ENCODE data around the gene TTLL12. TPM values are rescaled to one million over a fixed set of nuclear protein-coding genes. Genes with fewer than 3 reads are reported as not detected.

TTLL12 gene
- total and polyA plus RNA-seq, 2 of the 8 experiments (the other 6 are each of a cell fraction or from before 2014, with no cell fraction given): 101 to 124 TPM

GRCh38 chr22:43200031-43200430 lies 13.1 kb upstream of the TTLL12 start:
- H4K5ac ChIP-seq (ENCODE audit: insufficient read length, low read depth, low read length): no peak overlapping the region
- H2BK15ac ChIP-seq (ENCODE audit: low read length): no peak overlapping the region
- H3K23ac ChIP-seq (ENCODE audit: insufficient read length): no peak overlapping the region
- POLR2A ChIA-PET (ENCODE audit: partially characterized antibody): interaction anchor here (0.6 kb wide), 1 partner anchor 147 kb away, joined by 3 read pairs; no protein-coding TSS in a partner anchor
- H2BK20ac ChIP-seq (ENCODE audit: low read length): no peak overlapping the region
- H3K18ac ChIP-seq (ENCODE audit: extremely low read depth, low read length): no peak overlapping the region
- FAIRE-seq (no peak), DNase-seq (ENCODE audit: low read depth in 1 of 2, low spot score in 2 of 2) (no peak)
- H3K4ac ChIP-seq (replicated peaks; ENCODE audit: insufficient read length, low read depth, low read length): no peak overlapping the region
- H4K91ac ChIP-seq (replicated peaks; ENCODE audit: insufficient read length, low read length): no peak overlapping the region
- CTCF ChIA-PET (ENCODE audit: partially characterized antibody): interaction anchor here (0.8 to 6.1 kb wide), 9 partner anchors 11 to 124 kb away, joined by 3 to 42 read pairs (median 4); no protein-coding TSS in a partner anchor
- H3K27ac ChIP-seq (ENCODE audit: low read depth, low read length): no peak overlapping the region
- H3K56ac ChIP-seq (replicated peaks; ENCODE audit: insufficient read length, low read depth, low read length): no peak overlapping the region
- H3K27me3 ChIP-seq (replicated peaks in 1 of 4; ENCODE audit: control insufficient read depth in 3 of 4, extremely low read depth in 1 of 4, insufficient read depth in 3 of 4, low read length in 3 of 4): no peaks in the 10 kb centered on the region
- no peaks in the 10 kb centered on the region for H4K20me1 ChIP-seq (replicated peaks in 1 of 2; ENCODE audit: control insufficient read depth in 1 of 2, insufficient read depth in 2 of 2, low read length in 2 of 2)
- H3K4me1 ChIP-seq (replicated peaks in 1 of 4; ENCODE audit: control insufficient read depth in 3 of 4, insufficient read depth in 4 of 4, low read length in 3 of 4): peaks cover 2 to 11% (median 4%) of the 10 kb centered on the region in 4 experiments; a peak in 6 of 7 replicates
- no peak overlapping the region for H2BK5ac ChIP-seq (ENCODE audit: low read depth, low read length)
- H2BK12ac ChIP-seq (ENCODE audit: low read depth, low read length): no peak overlapping the region
- H3K9ac ChIP-seq (replicated peaks in 1 of 4; ENCODE audit: extremely low read depth in 1 of 4, low read depth in 3 of 4, low read length in 3 of 4): no peak overlapping the region
- no peak overlapping the region for H3K4me3 ChIP-seq (ENCODE audit: extremely low read depth in 1 of 4, insufficient read depth in 2 of 4, low read depth in 3 of 4, low read length in 4 of 4)
- H2BK120ac ChIP-seq (replicated peaks; ENCODE audit: low read depth, low read length): no peak overlapping the region
- H3K79me2 ChIP-seq (ENCODE audit: control insufficient read depth in 1 of 2, insufficient read depth in 2 of 2, low read length in 2 of 2): no peaks in the 10 kb centered on the region
- 83% methylated on average over 17 of the region's 17 CpGs; no CpG with 5 or more reads in 1 of the 2 experiments for WGBS, 2 experiments (ENCODE audit: extremely low coverage in 1 of 2, insufficient coverage in 1 of 2, insufficient read length in 1 of 2, insufficient replicate concordance in 2 of 2, low coverage in 1 of 2, low lambda C conversion rate in 2 of 2, missing lambda C conversion rate in 1 of 2)
- H2AFZ ChIP-seq (ENCODE audit: low read length): no peak overlapping the region
- H3K4me2 ChIP-seq (ENCODE audit: insufficient read depth in 1 of 2, low read depth in 2 of 2, low read length in 2 of 2): no peak overlapping the region
- no peaks in the 10 kb centered on the region for H3K79me1 ChIP-seq (ENCODE audit: low read depth, low read length)
- H3K14ac ChIP-seq (ENCODE audit: insufficient read length): no peak overlapping the region
- no peak overlapping the region for H4K8ac ChIP-seq (ENCODE audit: extremely low read depth, insufficient read depth, low read length)
- H2AK5ac ChIP-seq (ENCODE audit: low read depth, low read length): no peak overlapping the region
- H3K23me2 ChIP-seq (ENCODE audit: low read depth, low read length): no peaks in the 10 kb centered on the region
- no peaks in the 10 kb centered on the region for H3K9me3 ChIP-seq (ENCODE audit: insufficient read depth in 2 of 2, low read depth in 1 of 2, low read length in 1 of 2)
- TF ChIP-seq SAP30 (IDR thresholded peaks at IDR 0.05; ENCODE audit: insufficient read depth, insufficient replicate concordance, low read length) (no peak), POU5F1 (IDR thresholded peaks at IDR 0.05; ENCODE audit: low read depth, low read length) (no peak), CTBP2 (IDR thresholded peaks at IDR 0.05; ENCODE audit: borderline replicate concordance, insufficient read depth, insufficient read length, low read length) (no peak), MAX (IDR thresholded peaks at IDR 0.05) (no peak), ASH2L (IDR thresholded peaks at IDR 0.05; ENCODE audit: low read length) (no peak), RXRA (IDR thresholded peaks at IDR 0.05; ENCODE audit: insufficient read depth, low read depth, low read length) (no peak), TAF7 (optimal IDR thresholded peaks at IDR 0.05; ENCODE audit: borderline replicate concordance, low read depth, low read length) (no peak), RNF2 (IDR thresholded peaks at IDR 0.05; ENCODE audit: borderline replicate concordance, low read depth, low read length, missing control alignments, poor library complexity, severe bottlenecking) (no peak), GABPA (IDR thresholded peaks at IDR 0.05; ENCODE audit: borderline replicate concordance, insufficient read depth, low read length) (no peak)
- no peaks in the 10 kb centered on the region for H3K36me3 ChIP-seq (ENCODE audit: control insufficient read depth in 2 of 4, insufficient read depth in 4 of 4, low read length in 3 of 4)
